HCT116 (cell line): ENCODE measurements around the gene PDE10A. TPM values are rescaled to one million over a fixed set of nuclear protein-coding genes. Genes with fewer than 3 reads are reported as not detected.

Experiments used
- ATAC-seq: fragments of 200-7000 bp; cut with Tn5 transposase; 2 replicates; pipeline ENCODE4 v1.9.1; 2020; ENCODE audit warnings: mild to moderate bottlenecking, moderate library complexity
- BruUV-seq: library from RNA; stranded (reverse); fragments of 400-500 nt; replicated peaks from 2 replicates; lab custom pipeline; 2021; lab: Mats Ljungman, UMichigan
- CTCF ChIA-PET: fragments of 300-600 bp; sonication (Branson Sonifier 250); formaldehyde crosslinking; loops from one replicate; lab custom pipeline; 2021; ENCODE audit warnings: antibody characterized with exemption; lab: Charles Lee
- POLR2A ChIA-PET: fragments of 300-600, 350-600 bp; sonication (Branson Sonifier 250); formaldehyde crosslinking; loops from one replicate; lab custom pipeline; 2021; ENCODE audit warnings: antibody characterized with exemption; lab: Charles Lee
- RAD21 ChIA-PET, 2 experiments: fragments of 300-600 bp; sonication (Branson Sonifier 250); formaldehyde crosslinking; loops; one replicate each; lab custom pipeline; 2023; ENCODE audit warnings: low total read pairs in 2 of 2; ENCODE audit not compliant: uncharacterized antibody in 2 of 2, unreplicated experiment in 2 of 2, low non-redundant PET in 1 of 2; lab: Charles Lee
- DNase-seq: peaks from one replicate; pipeline ENCODE4 v3.0.0-alpha.2; 2010; ENCODE audit warnings: low read depth, low spot score
- H2AFZ ChIP-seq: fragments of 200-600 bp; shearing (Covaris generic), sonication (generic); 2 replicates; pipeline ENCODE4 v1.6.1; 2017; ENCODE audit warnings: low read depth, mixed run types, mixed read lengths, antibody characterized with exemption, low read length; ENCODE audit not compliant: poor library complexity, severe bottlenecking
- H3K27ac ChIP-seq: 2 replicates; pipeline ENCODE4 v1.5.1; 2012; ENCODE audit warnings: low read depth, low read length
- H3K27me3 ChIP-seq: fragments of 200-600 bp; sonication (generic); 2 replicates; pipeline ENCODE4 v1.6.1; 2016; ENCODE audit warnings: mixed run types, low read length, mixed read lengths; ENCODE audit not compliant: insufficient read depth
- H3K36me3 ChIP-seq, 2 experiments: fragments of 200-500 bp in 1 of 2; fragments of 200-600 bp in 1 of 2; sonication (Bioruptor generic) in 1 of 2; sonication (generic) in 1 of 2; 2 replicates each; pipeline versions ENCODE4 v1.5.1 to v1.6.1; 2014 to 2016; ENCODE audit warnings: low read length in 2 of 2, inconsistent platforms in 1 of 2, mixed read lengths in 1 of 2, mixed run types in 1 of 2; ENCODE audit not compliant: insufficient read depth in 2 of 2, control insufficient read depth in 1 of 2
- H3K4me1 ChIP-seq, 2 experiments: fragments of 200-600 bp in 1 of 2; sonication (generic) in 1 of 2; 2 replicates each; pipeline versions ENCODE4 v1.5.1 to v1.6.1; 2012 to 2017; ENCODE audit warnings: low read length in 2 of 2, inconsistent platforms in 1 of 2, mild to moderate bottlenecking in 1 of 2, mixed read lengths in 1 of 2, mixed run types in 1 of 2, moderate library complexity in 1 of 2; ENCODE audit not compliant: insufficient read depth in 2 of 2, control insufficient read depth in 1 of 2
- H3K4me2 ChIP-seq: fragments of 200-600 bp; sonication (generic); 2 replicates; pipeline ENCODE4 v1.6.1; 2017; ENCODE audit warnings: mixed run types, low read length, mixed read lengths
- H3K4me3 ChIP-seq, 2 experiments: fragments of 200-600 bp in 1 of 2; sonication (generic) in 1 of 2; replicated peaks in 1 of 2; 2 replicates each; pipeline ENCODE4 v1.5.1; 2011 to 2016; ENCODE audit warnings: low read length in 2 of 2, control low read depth in 1 of 2, low read depth in 1 of 2, mild to moderate bottlenecking in 1 of 2, mixed read lengths in 1 of 2, mixed run types in 1 of 2
- H3K79me2 ChIP-seq: fragments of 200-600 bp; sonication (generic); 2 replicates; pipeline ENCODE4 v1.6.1; 2017; ENCODE audit warnings: mild to moderate bottlenecking, mixed run types, low read length, moderate library complexity, mixed read lengths; ENCODE audit not compliant: insufficient read depth
- H3K9ac ChIP-seq: fragments of 200-600 bp; sonication (generic); 2 replicates; pipeline ENCODE4 v1.6.1; 2016; ENCODE audit warnings: low read length, mixed read lengths
- H3K9me2 ChIP-seq: fragments of 200-600 bp; sonication (generic), shearing (Covaris generic); 2 replicates; pipeline ENCODE4 v1.6.1; 2017; ENCODE audit warnings: mixed run types, mild to moderate bottlenecking, moderate library complexity; ENCODE audit not compliant: insufficient read depth
- H3K9me3 ChIP-seq, 2 experiments: fragments of 200-500 bp in 1 of 2; fragments of 200-600 bp in 1 of 2; sonication (Bioruptor generic) in 1 of 2; sonication (generic) in 1 of 2; 2 replicates each; pipeline ENCODE4 v1.6.1; 2014 to 2017; ENCODE audit warnings: low read length in 2 of 2, mixed read lengths in 2 of 2, inconsistent platforms in 1 of 2, low read depth in 1 of 2, mild to moderate bottlenecking in 1 of 2, mixed run types in 1 of 2, moderate library complexity in 1 of 2; ENCODE audit not compliant: control insufficient read depth in 1 of 2, insufficient read depth in 1 of 2
- H4K20me1 ChIP-seq: fragments of 200-600 bp; sonication (generic), shearing (Covaris generic); 2 replicates; pipeline ENCODE4 v1.6.1; 2017; ENCODE audit warnings: mixed run types, mild to moderate bottlenecking, moderate library complexity; ENCODE audit not compliant: insufficient read depth
- ATF3 ChIP-seq: IDR thresholded peaks from 2 replicates; pipeline ENCODE4 v1.6.1; 2012
- CBX3 ChIP-seq: IDR thresholded peaks from 2 replicates; pipeline ENCODE4 v1.6.1; 2012; ENCODE audit warnings: low read depth
- CEBPB ChIP-seq: IDR thresholded peaks from 2 replicates; pipeline ENCODE4 v1.6.1; 2012; ENCODE audit warnings: low read depth
- EGR1 ChIP-seq: IDR thresholded peaks from 2 replicates; pipeline ENCODE4 v1.6.1; 2012; ENCODE audit warnings: low read depth
- EZH2 ChIP-seq: fragments of 200-600 bp; sonication (generic); IDR thresholded peaks from 2 replicates; pipeline ENCODE4 v1.6.1; 2017; ENCODE audit warnings: antibody characterized with exemption, mixed run types
- EZH2phosphoT487 ChIP-seq: fragments of 200-600 bp; IDR thresholded peaks from 2 replicates; pipeline ENCODE4 v1.6.1; 2018; ENCODE audit warnings: antibody characterized with exemption, borderline replicate concordance
- FOSL1 ChIP-seq: IDR thresholded peaks from 2 replicates; pipeline ENCODE4 v1.6.1; 2012; ENCODE audit warnings: low read depth
- JUND ChIP-seq: IDR thresholded peaks from 2 replicates; pipeline ENCODE4 v1.6.1; 2012
- MAX ChIP-seq: IDR thresholded peaks from 2 replicates; pipeline ENCODE4 v1.6.1; 2012
- POLR2A ChIP-seq: IDR thresholded peaks from 2 replicates; pipeline ENCODE4 v1.7.0; 2011; ENCODE audit warnings: borderline replicate concordance; ENCODE audit not compliant: insufficient read depth, insufficient read length; ENCODE audit errors: extremely low read depth
- RAD21 ChIP-seq: IDR thresholded peaks from 2 replicates; pipeline ENCODE4 v1.6.1; 2012; ENCODE audit warnings: low read depth, mild to moderate bottlenecking
- SIN3A ChIP-seq: IDR thresholded peaks from 2 replicates; pipeline ENCODE4 v1.6.1; 2012; ENCODE audit warnings: low read depth
- SP1 ChIP-seq: IDR thresholded peaks from 2 replicates; pipeline ENCODE4 v1.6.1; 2012; ENCODE audit warnings: low read depth
- TCF7L2 ChIP-seq: IDR thresholded peaks from 2 replicates; pipeline ENCODE4 v1.7.0; 2011; ENCODE audit warnings: borderline replicate concordance, inconsistent platforms; ENCODE audit not compliant: insufficient read depth, insufficient read length; ENCODE audit errors: extremely low read depth
- YY1 ChIP-seq: IDR thresholded peaks from 2 replicates; pipeline ENCODE4 v1.6.1; 2011; ENCODE audit warnings: low read length, low read depth, moderate library complexity, mild to moderate bottlenecking; ENCODE audit not compliant: insufficient replicate concordance; ENCODE audit errors: extremely low read depth
- ZNF274 ChIP-seq: fragments of 200-500 bp; sonication (Bioruptor generic); IDR thresholded peaks from 2 replicates; pipeline ENCODE4 v1.6.1; 2014; ENCODE audit warnings: mild to moderate bottlenecking, low read depth, low read length, inconsistent platforms
- intact Hi-C: fragments of 100-400 bp; cut with micrococcal nuclease; formaldehyde crosslinking; loops from 2 replicates; pipeline ENCODE4 v1.10.0; 2022
- total RNA-seq: library from RNA; stranded (reverse); gene quantifications from one replicate; pipeline ENCODE4 v1.2.1, GENCODE V29; 2021; ENCODE audit not compliant: unreplicated experiment
- TF ChIP-seq, protein P1 (sequence below): IDR thresholded peaks from 2 replicates; pipeline ENCODE4 v1.6.1; 2011; ENCODE audit warnings: mild to moderate bottlenecking, low read length, moderate library complexity; ENCODE audit not compliant: insufficient replicate concordance; ENCODE audit errors: extremely low read depth

PDE10A gene
- total RNA-seq, 1 experiment from 2014 or later = 0.37 TPM

DNA sequence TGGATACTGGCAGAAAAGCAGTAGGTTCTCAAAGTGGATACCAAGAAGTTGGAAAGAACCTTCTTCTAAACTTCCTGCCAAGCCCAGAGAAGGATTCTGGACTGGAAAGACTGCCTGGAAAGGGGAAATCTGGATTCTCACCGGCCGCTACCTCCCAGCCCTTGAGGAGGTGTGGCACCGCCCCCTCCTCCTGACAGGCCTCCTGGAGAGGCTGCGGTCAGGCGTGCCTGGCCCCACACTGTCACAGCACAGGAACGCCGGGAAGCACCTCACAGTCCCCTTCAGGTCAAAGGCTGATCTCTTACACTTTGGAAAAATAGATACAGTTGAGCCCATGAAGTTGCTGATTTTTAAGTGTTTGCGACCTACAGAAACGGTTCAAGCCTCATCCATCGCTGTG, 16.3 kb upstream of the PDE10A start:
- no peaks in the 10 kb centered on the region for H3K79me2 ChIP-seq
- RAD21 ChIA-PET = no interaction called here
- POLR2A ChIA-PET = no interaction called here
- H3K4me1 ChIP-seq = no peaks in the 10 kb centered on the region
- H3K27ac ChIP-seq = no peak overlapping the region
- no peak overlapping the region for H2AFZ ChIP-seq
- DNase-seq = no peak
- no peak overlapping the region for H3K4me2 ChIP-seq
- H3K9me3 ChIP-seq = no peaks in the 10 kb centered on the region
- H3K9ac ChIP-seq = no peak overlapping the region
- no TSS peak for BruUV-seq
- no peak overlapping the region for H3K4me3 ChIP-seq
- intact Hi-C loops = no loop called here
- CTCF ChIA-PET = no interaction called here
- TF ChIP-seq ZNF274 (no peak), EGR1 (no peak), FOSL1 (no peak), RAD21 (no peak), SIN3A (no peak), EZH2 (no peak), JUND (no peak), CEBPB (no peak), POLR2A (no peak), TCF7L2 (no peak), CBX3 (no peak), ATF3 (no peak), MAX (no peak), EZH2phosphoT487 (no peak), SP1 (no peak), YY1 (no peak)
- TF ChIP-seq, protein P1, sequence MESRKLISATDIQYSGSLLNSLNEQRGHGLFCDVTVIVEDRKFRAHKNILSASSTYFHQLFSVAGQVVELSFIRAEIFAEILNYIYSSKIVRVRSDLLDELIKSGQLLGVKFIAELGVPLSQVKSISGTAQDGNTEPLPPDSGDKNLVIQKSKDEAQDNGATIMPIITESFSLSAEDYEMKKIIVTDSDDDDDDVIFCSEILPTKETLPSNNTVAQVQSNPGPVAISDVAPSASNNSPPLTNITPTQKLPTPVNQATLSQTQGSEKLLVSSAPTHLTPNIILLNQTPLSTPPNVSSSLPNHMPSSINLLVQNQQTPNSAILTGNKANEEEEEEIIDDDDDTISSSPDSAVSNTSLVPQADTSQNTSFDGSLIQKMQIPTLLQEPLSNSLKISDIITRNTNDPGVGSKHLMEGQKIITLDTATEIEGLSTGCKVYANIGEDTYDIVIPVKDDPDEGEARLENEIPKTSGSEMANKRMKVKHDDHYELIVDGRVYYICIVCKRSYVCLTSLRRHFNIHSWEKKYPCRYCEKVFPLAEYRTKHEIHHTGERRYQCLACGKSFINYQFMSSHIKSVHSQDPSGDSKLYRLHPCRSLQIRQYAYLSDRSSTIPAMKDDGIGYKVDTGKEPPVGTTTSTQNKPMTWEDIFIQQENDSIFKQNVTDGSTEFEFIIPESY = no peak
- H3K9me2 ChIP-seq = no peaks in the 10 kb centered on the region
- no peaks in the 10 kb centered on the region for H4K20me1 ChIP-seq
- no peak for ATAC-seq
- no peaks in the 10 kb centered on the region for H3K36me3 ChIP-seq
- no peaks in the 10 kb centered on the region for H3K27me3 ChIP-seq
